HG03521 (cell line): ENCODE results near the gene IFNA16.
"Not testable (repeated sequence)": the region's sequence is repeated elsewhere in the genome, so short reads cannot be mapped to it uniquely, and the experiment has no call there.

ENCODE experiments used
- ATAC-seq: cut with Tn5 transposase; IDR thresholded peaks from one replicate; pipeline ENCODE4 v1.9.1; 2021; ENCODE audit warnings: mild to moderate bottlenecking, moderate library complexity; ENCODE audit not compliant: unreplicated experiment

The IFNA16 gene

GRCh38 chr9:21217211-21217610 lies at the start of gene IFNA16:
Gene IFNA16 (minus strand): TSS chr9:21217311. CDS start chr9:21217305, 6 bp downstream.
- not testable (repeated sequence) for ATAC-seq

- ATAC-seq = no peak
Observed at GRCh38 chr9:21265421-21266189, 48.5 kb upstream of the IFNA16 start.

GRCh38 chr9:21255538-21256212 lies 38.6 kb upstream of the IFNA16 start:
- no peak for ATAC-seq

- peak; percentile 65 for ATAC-seq
Observed at GRCh38 chr9:21252721-21253547, 35.8 kb upstream of the IFNA16 start.

- no peak for ATAC-seq
Observed at GRCh38 chr9:21251638-21252037, 34.5 kb upstream of the IFNA16 start.

- no peak for ATAC-seq
Observed at GRCh38 chr9:21251190-21251589, 34.1 kb upstream of the IFNA16 start.

GRCh38 chr9:21244836-21245235 lies 27.7 kb upstream of the IFNA16 start:
- ATAC-seq = no peak

GRCh38 chr9:21239911-21240310 lies 22.8 kb upstream of the IFNA16 start, which contains the start of gene IFNA14:
Gene IFNA14 (minus strand): TSS chr9:21240005. CDS start chr9:21239935, 70 bp downstream.
- ATAC-seq = no peak

- not testable (repeated sequence) for ATAC-seq
Observed at GRCh38 chr9:21236360-21236714, 19.2 kb upstream of the IFNA16 start.

- ATAC-seq = peak; percentile 86
Observed at GRCh38 chr9:21235468-21236359, 18.6 kb upstream of the IFNA16 start.

GRCh38 chr9:21234153-21234687 lies 17.1 kb upstream of the IFNA16 start:
- no peak for ATAC-seq

- no peak for ATAC-seq
Observed at GRCh38 chr9:21233258-21233657, 16.1 kb upstream of the IFNA16 start.

- no peak for ATAC-seq
Observed at GRCh38 chr9:21228122-21228521, 11.0 kb upstream of the IFNA16 start, which contains the start of gene IFNA17. Gene IFNA17 (minus strand): TSS chr9:21228222. CDS start chr9:21228173, 49 bp downstream.

GRCh38 chr9:21213411-21214326 lies 3.4 kb downstream of the IFNA16 start:
- ATAC-seq = peak; percentile 55

- ATAC-seq = not testable (repeated sequence)
Observed at GRCh38 chr9:21212160-21212559, 5.0 kb downstream of the IFNA16 start.

- ATAC-seq = not testable (repeated sequence)
Observed at GRCh38 chr9:21210782-21211181, 6.3 kb downstream of the IFNA16 start.

- no peak for ATAC-seq
Observed at GRCh38 chr9:21210311-21210710, 6.8 kb downstream of the IFNA16 start.

GRCh38 chr9:21207043-21207442 lies 10.1 kb downstream of the IFNA16 start, which contains the start of gene IFNA10:
Gene IFNA10 (minus strand): TSS chr9:21207143. CDS start chr9:21207097, 46 bp downstream.
- not testable (repeated sequence) for ATAC-seq

GRCh38 chr9:21205204-21205603 lies 11.9 kb downstream of the IFNA16 start:
- no peak for ATAC-seq
